Gastroesophageal sphincter (tissue), 4 donors: ENCODE measurements around the gene INSM1. TPM values are rescaled to one million over a fixed set of nuclear protein-coding genes. Genes with fewer than 3 reads are reported as not detected.
A peak's percentile ranks its signal among the peaks of the same experiment; 100 is the strongest.

Source experiments
- ATAC-seq: fragments of 150-250 bp; one replicate; pipeline ENCODE4 v1.9.1; 2016; ENCODE audit warnings: mild to moderate bottlenecking, moderate library complexity
- H3K27ac ChIP-seq, 4 donors: fragments of 200-600 bp; sonication (generic) in 3 of 4; 1 replicate in 3 of 4; 2 replicates in 1 of 4; pipeline ENCODE4 v1.5.1; 2016 to 2019
- H3K27me3 ChIP-seq: fragments of 200-600 bp; sonication (generic); one replicate; pipeline ENCODE4 v1.5.1; 2019
- H3K36me3 ChIP-seq, 2 donors: fragments of 200-600 bp; sonication (generic); one replicate each; pipeline ENCODE4 v1.5.1; 2019; ENCODE audit warnings: control low read depth in 1 of 2
- H3K4me1 ChIP-seq, 3 donors: fragments of 200-600 bp; sonication (generic); 1 replicate in 2 of 3; 2 replicates in 1 of 3; pipeline ENCODE4 v1.5.1; 2016 to 2019; ENCODE audit warnings: control low read depth in 2 of 3
- H3K4me3 ChIP-seq, 2 donors: fragments of 200-600 bp; sonication (generic); one replicate each; pipeline ENCODE4 v1.5.1; 2019; ENCODE audit warnings: mild to moderate bottlenecking in 1 of 2, moderate library complexity in 1 of 2
- H3K9me3 ChIP-seq, 3 donors: fragments of 200-600 bp; sonication (generic); one replicate each; pipeline ENCODE4 v1.5.1; 2017 to 2019; ENCODE audit warnings: control low read depth in 2 of 3
- CTCF ChIP-seq, 4 experiments: fragments of 200-600 bp in 2 of 4; fragments of 450-650 bp in 2 of 4; sonication (generic) in 1 of 4; IDR thresholded peaks; one replicate each; pipeline ENCODE4 v1.5.1; 2017 to 2019; ENCODE audit warnings: antibody characterized with exemption in 4 of 4, mild to moderate bottlenecking in 2 of 4, moderate library complexity in 2 of 4
- EP300 ChIP-seq: sonication (generic); formaldehyde crosslinking; IDR thresholded peaks from one replicate; pipeline ENCODE4 v1.6.1; 2017; ENCODE audit warnings: antibody characterized with exemption, mild to moderate bottlenecking
- POLR2A ChIP-seq, 2 donors: fragments of 450-650 bp; IDR thresholded peaks; one replicate each; pipeline ENCODE4 v1.6.1; 2017; ENCODE audit warnings: antibody characterized with exemption in 2 of 2, mild to moderate bottlenecking in 2 of 2, moderate library complexity in 1 of 2
- POLR2AphosphoS5 ChIP-seq: sonication (generic); formaldehyde crosslinking; IDR thresholded peaks from one replicate; pipeline ENCODE4 v1.6.1; 2017; ENCODE audit warnings: antibody characterized with exemption
- WGBS, 2 donors: methylation state at CpG; one replicate each; pipeline ENCODE4 v1.1.5; 2018; ENCODE audit warnings: low coverage in 1 of 2; 5-methylcytosine and 5-hydroxymethylcytosine counted together
- total RNA-seq, 4 donors: library from RNA; depleted of rRNA; stranded (reverse); fragments of >200 nt; gene quantifications; one replicate each; pipeline ENCODE4 v1.1.0, GENCODE V29; 2016

The INSM1 gene
- under 1 TPM in 1 of 4 donors, not detected in 3; 0.15 TPM for total RNA-seq

GRCh38 chr20:20367575-20368417 is at the start of gene INSM1:
Gene INSM1, plus strand, starts transcription at chr20:20368104. Its CDS starts 164 bp downstream, at chr20:20368268.
- Histone ChIP-seq H3K27me3 (peaks cover 100% of the 10 kb centered on the region), H3K9me3 (no peaks in the 10 kb centered on the region), H3K27ac (no peak within 1 kb of the TSS), H3K36me3 (no peaks in the 10 kb centered on the region), H3K4me3 (peak within 1 kb of the TSS in 1 of 2 donors; percentile 44), H3K4me1 (peaks cover 0 to 61% (median 16%) of the 10 kb centered on the region in 3 donors)
- TF ChIP-seq EP300 (no peak), POLR2A (IDR thresholded peaks at IDR 0.05) (no peak), CTCF (IDR thresholded peaks at IDR 0.05) (no peak), POLR2AphosphoS5 (no peak)
- no CpG with 5 or more reads among the region's 108 CpGs for WGBS, 2 donors
- peak; percentile 10 for ATAC-seq

- H3K9me3 ChIP-seq: peaks cover 0 to 13% (median 0%) of the 10 kb centered on the region in 3 donors
- H3K36me3 ChIP-seq: no peaks in the 10 kb centered on the region
- H3K4me3 ChIP-seq: no peak overlapping the region
- no peak for TF ChIP-seq POLR2AphosphoS5
- TF ChIP-seq POLR2A (IDR thresholded peaks at IDR 0.05): no peak
- no peak for TF ChIP-seq CTCF (IDR thresholded peaks at IDR 0.05)
- TF ChIP-seq EP300: no peak
- ATAC-seq: peak; percentile 60
- peak overlapping the region in 1 of 4 donors; percentile 37 for H3K27ac ChIP-seq
- no peaks in the 10 kb centered on the region for H3K4me1 ChIP-seq
- WGBS, 2 donors: 71 to 72% methylated on average over 7 to 8 of the region's 9 CpGs
- H3K27me3 ChIP-seq: no peaks in the 10 kb centered on the region
Measured at GRCh38 chr20:20318365-20319161, 49.3 kb upstream of the INSM1 start.

GRCh38 chr20:20321134-20321533 is 46.8 kb upstream of the INSM1 start:
- Histone ChIP-seq H3K36me3 (no peaks in the 10 kb centered on the region), H3K4me1 (no peaks in the 10 kb centered on the region), H3K27ac (no peak overlapping the region), H3K9me3 (peaks cover 0 to 13% (median 0%) of the 10 kb centered on the region in 3 donors), H3K27me3 (peaks cover 4% of the 10 kb centered on the region), H3K4me3 (no peak overlapping the region)
- 74% methylated on average over 1 of the region's 1 CpG; no CpG with 5 or more reads in 1 of the 2 donors for WGBS, 2 donors
- ATAC-seq: no peak
- TF ChIP-seq POLR2A (IDR thresholded peaks at IDR 0.05) (no peak), POLR2AphosphoS5 (no peak), CTCF (IDR thresholded peaks at IDR 0.05) (no peak), EP300 (no peak)

DNA sequence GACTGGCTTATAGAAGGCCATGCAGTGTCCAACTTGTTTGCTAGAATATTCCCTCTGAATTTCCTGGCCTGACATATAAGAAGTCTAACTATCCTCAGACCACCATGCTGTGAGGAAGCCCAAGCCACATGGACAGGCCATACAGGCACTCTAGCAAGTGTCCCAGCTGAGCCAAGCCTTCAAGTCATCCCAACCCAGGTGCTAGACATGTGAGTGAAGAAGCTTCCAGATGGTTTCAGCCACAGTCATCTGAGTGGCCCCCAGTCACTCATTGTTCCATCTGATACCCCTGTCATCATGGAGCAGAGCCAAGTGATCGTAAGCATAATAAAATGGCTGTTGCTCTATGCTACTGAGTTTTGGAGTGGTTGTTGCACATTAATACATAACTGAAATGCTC is 46.0 kb upstream of the INSM1 start:
- TF ChIP-seq POLR2AphosphoS5: no peak
- TF ChIP-seq CTCF (IDR thresholded peaks at IDR 0.05): no peak
- no peak for TF ChIP-seq EP300
- H3K4me1 ChIP-seq: no peaks in the 10 kb centered on the region
- WGBS, 2 donors: no CpG with 5 or more reads among the region's 1 CpG

More for the DNA sequence above, 46.0 kb upstream of the INSM1 start:
- ATAC-seq: no peak
- H3K9me3 ChIP-seq: peaks cover 0 to 13% (median 0%) of the 10 kb centered on the region in 3 donors
- H3K27ac ChIP-seq: no peak overlapping the region
- H3K4me3 ChIP-seq: no peak overlapping the region
- peaks cover 4% of the 10 kb centered on the region for H3K27me3 ChIP-seq
- no peaks in the 10 kb centered on the region for H3K36me3 ChIP-seq
